Endothelial cell of umbilical vein (primary cell): Measurements from ENCODE around the gene MAN1A2. TPM values are rescaled to one million over a fixed set of nuclear protein-coding genes. Genes with fewer than 3 reads are reported as not detected.

Experiments used
- BruUV-seq: library from RNA; stranded (reverse); fragments of 400-500 nt; replicated peaks from 2 replicates; lab custom pipeline; 2021; lab: Mats Ljungman, UMichigan
- CTCF ChIA-PET: fragments of 300-600, 350-600 bp; sonication (Branson Sonifier 250); formaldehyde crosslinking; loops from one replicate; lab custom pipeline; 2021; ENCODE audit warnings: antibody characterized with exemption, inconsistent platforms; lab: Charles Lee
- POLR2A ChIA-PET: fragments of 300-600, 350-600 bp; sonication (Branson Sonifier 250); formaldehyde crosslinking; loops from one replicate; lab custom pipeline; 2021; ENCODE audit warnings: antibody characterized with exemption, inconsistent platforms; lab: Charles Lee
- DNase-seq: peaks from one replicate; pipeline ENCODE4 v3.0.0-alpha.2; 2011; ENCODE audit warnings: low read depth, low spot score
- FAIRE-seq: peaks from 2 replicates; lab custom pipeline; 2011; peaks lifted over from hg19 to GRCh38; lab: Jason Lieb, UNC
- H2AFZ ChIP-seq: 2 replicates; pipeline ENCODE4 v1.6.0; 2012; ENCODE audit warnings: low read depth, low read length, control low read depth, inconsistent platforms
- H3K27ac ChIP-seq: 2 replicates; pipeline ENCODE4 v1.5.1; 2011; ENCODE audit warnings: low read depth, mild to moderate bottlenecking, control low read depth, low read length, moderate library complexity; ENCODE audit not compliant: insufficient read depth
- H3K27me3 ChIP-seq, 2 experiments: 2 replicates each; pipeline versions ENCODE4 v1.6.0 to v1.6.1; 2011; ENCODE audit warnings: low read length in 2 of 2, mixed read lengths in 1 of 2; ENCODE audit not compliant: control insufficient read depth in 2 of 2, insufficient read depth in 2 of 2
- H3K36me3 ChIP-seq, 2 experiments: 2 replicates in 1 of 2; 3 replicates in 1 of 2; pipeline ENCODE4 v1.5.1; 2011; ENCODE audit warnings: low read length in 2 of 2, mild to moderate bottlenecking in 1 of 2, moderate library complexity in 1 of 2; ENCODE audit not compliant: control insufficient read depth in 2 of 2, insufficient read depth in 2 of 2; ENCODE audit errors: extremely low read depth in 1 of 2
- H3K4me1 ChIP-seq: 3 replicates; pipeline ENCODE4 v1.5.1; 2011; ENCODE audit warnings: mild to moderate bottlenecking, low read length; ENCODE audit not compliant: control insufficient read depth, insufficient read depth; ENCODE audit errors: extremely low read depth
- H3K4me2 ChIP-seq: 2 replicates; pipeline ENCODE4 v1.6.1; 2011; ENCODE audit warnings: low read length, control low read depth, mixed read lengths; ENCODE audit not compliant: insufficient read depth
- H3K4me3 ChIP-seq, 3 experiments: fragments of 200-600 bp in 1 of 3; sonication (generic), shearing (Covaris generic) in 1 of 3; replicated peaks in 1 of 3; 2 replicates each; pipeline ENCODE4 v1.5.1; 2011 to 2016; ENCODE audit warnings: control low read depth in 3 of 3, low read length in 3 of 3, mild to moderate bottlenecking in 2 of 3, inconsistent platforms in 1 of 3, low read depth in 1 of 3, moderate library complexity in 1 of 3; ENCODE audit not compliant: insufficient read depth in 1 of 3
- H3K79me2 ChIP-seq: 2 replicates; pipeline ENCODE4 v1.6.0; 2012; ENCODE audit warnings: low read length, inconsistent platforms; ENCODE audit not compliant: control insufficient read depth, insufficient read depth
- H3K9ac ChIP-seq: replicated peaks from 2 replicates; pipeline ENCODE3; 2011; ENCODE audit warnings: low read length, control low read depth; ENCODE audit not compliant: insufficient read depth; ENCODE audit errors: extremely low read depth
- H3K9me1 ChIP-seq: replicated peaks from 3 replicates; pipeline ENCODE4 v1.6.0; 2011; ENCODE audit warnings: mild to moderate bottlenecking, low read length; ENCODE audit not compliant: control insufficient read depth, insufficient read depth; ENCODE audit errors: extremely low read depth
- H3K9me3 ChIP-seq: replicated peaks from 2 replicates; pipeline ENCODE4 v1.5.1; 2012; ENCODE audit warnings: low read length, inconsistent platforms; ENCODE audit not compliant: control insufficient read depth, insufficient read depth
- H4K20me1 ChIP-seq: replicated peaks from 2 replicates; pipeline ENCODE3; 2011; ENCODE audit warnings: mild to moderate bottlenecking, low read length; ENCODE audit not compliant: control insufficient read depth, insufficient read depth; ENCODE audit errors: extremely low read depth
- GATA2 ChIP-seq: IDR thresholded peaks from 2 replicates; pipeline ENCODE4 v1.7.0; 2011; ENCODE audit warnings: low read depth, mild to moderate bottlenecking, moderate library complexity, mixed read lengths, low read length; ENCODE audit not compliant: insufficient read length, insufficient read depth
- JUN ChIP-seq: IDR thresholded peaks from 2 replicates; pipeline ENCODE4 v1.6.1; 2011; ENCODE audit warnings: borderline replicate concordance, low read depth; ENCODE audit not compliant: insufficient read length, insufficient read depth
- POLR2A ChIP-seq: IDR thresholded peaks from 2 replicates; pipeline ENCODE4 v1.6.1; 2012; ENCODE audit warnings: low read depth, mild to moderate bottlenecking, control low read depth, low read length
- POLR2AphosphoS5 ChIP-seq: IDR thresholded peaks from 2 replicates; pipeline ENCODE4 v1.6.1; 2012; ENCODE audit warnings: low read depth, mild to moderate bottlenecking, control low read depth, low read length, moderate library complexity; ENCODE audit not compliant: insufficient read depth
- dilution Hi-C: fragments of 300-500 bp; cut with MboI; formaldehyde crosslinking; loops from one replicate; pipeline ENCODE4 v1.15.0; 2019; ENCODE audit warnings: low sequenced_read_pairs; ENCODE audit not compliant: extremely low pct_ligation_motif_present
- intact Hi-C: fragments of 100-400 bp; cut with micrococcal nuclease; formaldehyde crosslinking; loops from one replicate; pipeline ENCODE4 v1.10.0; 2022
- polyA plus RNA-seq, 4 experiments: library from polyadenylated mRNA; depleted of rRNA in 3 of 4; stranded (reverse) in 3 of 4; unstranded in 1 of 4; fragments of >200 nt; gene quantifications; 2 replicates each; pipeline versions ENCODE4 v1.2.1 to v1.2.3, GENCODE V29; 2011 to 2012; ENCODE audit warnings: missing spikeins in 1 of 4
- total RNA-seq: library from RNA; stranded (reverse); gene quantifications from 2 replicates; pipeline ENCODE4 v1.2.3, GENCODE V29; 2021
- TF ChIP-seq, protein P1 (sequence below): IDR thresholded peaks from 2 replicates; pipeline ENCODE4 v1.6.1; 2011; ENCODE audit not compliant: insufficient read depth, insufficient read length
- TF ChIP-seq, protein P2 (sequence below), 2 donors: IDR thresholded peaks; 1 replicate in 1 of 2; 2 replicates in 1 of 2; pipeline ENCODE4 v1.5.1; 2011; ENCODE audit warnings: low read length in 2 of 2, mild to moderate bottlenecking in 2 of 2, moderate library complexity in 2 of 2, control low read depth in 1 of 2, inconsistent platforms in 1 of 2, low read depth in 1 of 2; ENCODE audit not compliant: insufficient read depth in 1 of 2; ENCODE audit errors: extremely low read depth in 1 of 2

MAN1A2 gene
- total and polyA plus RNA-seq, 2 donors (not counting 3 experiments of a cell fraction or from before 2014, with no cell fraction given) = 13.5 to 36.2 TPM

DNA sequence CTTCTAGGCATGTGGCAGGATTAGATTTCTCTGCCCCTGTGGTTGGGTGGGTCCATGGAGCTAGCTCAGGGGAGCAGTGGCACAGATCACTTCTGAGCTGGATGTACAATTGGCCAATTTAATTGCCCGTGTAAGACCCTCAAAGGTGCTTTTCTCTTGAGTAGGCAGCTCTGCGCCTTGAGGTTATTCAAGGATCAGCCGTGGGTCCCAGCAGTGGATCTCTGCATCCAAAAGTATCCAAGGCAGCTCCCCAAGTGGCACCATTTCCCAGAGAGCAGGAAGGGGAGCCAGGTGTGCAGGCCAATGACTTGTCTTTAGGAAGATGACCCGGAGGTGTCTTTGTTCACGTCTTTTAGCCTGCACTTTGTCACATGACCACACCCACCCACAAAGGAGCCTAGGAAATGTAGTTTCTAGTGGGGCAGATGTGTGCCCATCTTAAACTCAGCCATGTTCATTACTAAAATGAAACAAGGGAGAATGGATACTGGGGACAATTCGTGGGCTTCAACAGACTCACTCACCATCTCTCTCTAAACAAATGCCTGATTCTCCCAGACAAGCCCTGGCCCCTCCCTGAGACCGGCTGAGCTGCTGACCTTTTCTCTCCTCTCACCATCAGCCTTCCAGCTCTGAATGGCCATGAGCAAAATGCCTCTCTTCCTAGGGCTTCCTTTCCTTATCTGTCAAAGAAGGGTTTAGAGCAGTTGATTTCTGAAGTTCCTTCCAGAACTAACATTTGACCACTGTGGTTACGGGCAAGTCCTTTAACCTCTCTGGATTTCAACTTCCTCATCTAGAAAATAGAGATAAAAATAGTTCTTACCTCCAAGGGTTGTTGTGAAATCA, 197.2 kb downstream of the MAN1A2 start:
- dilution Hi-C loops (no loop called here), intact Hi-C loops (no loop called here)
- no peak overlapping the region for H3K27ac ChIP-seq
- no peaks in the 10 kb centered on the region for H3K36me3 ChIP-seq
- no peak overlapping the region for H3K4me2 ChIP-seq
- no peaks in the 10 kb centered on the region for H3K9me1 ChIP-seq
- BruUV-seq = no TSS peak
- TF ChIP-seq, protein P1, sequence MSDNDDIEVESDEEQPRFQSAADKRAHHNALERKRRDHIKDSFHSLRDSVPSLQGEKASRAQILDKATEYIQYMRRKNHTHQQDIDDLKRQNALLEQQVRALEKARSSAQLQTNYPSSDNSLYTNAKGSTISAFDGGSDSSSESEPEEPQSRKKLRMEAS = no peak
- TF ChIP-seq, protein P2, sequence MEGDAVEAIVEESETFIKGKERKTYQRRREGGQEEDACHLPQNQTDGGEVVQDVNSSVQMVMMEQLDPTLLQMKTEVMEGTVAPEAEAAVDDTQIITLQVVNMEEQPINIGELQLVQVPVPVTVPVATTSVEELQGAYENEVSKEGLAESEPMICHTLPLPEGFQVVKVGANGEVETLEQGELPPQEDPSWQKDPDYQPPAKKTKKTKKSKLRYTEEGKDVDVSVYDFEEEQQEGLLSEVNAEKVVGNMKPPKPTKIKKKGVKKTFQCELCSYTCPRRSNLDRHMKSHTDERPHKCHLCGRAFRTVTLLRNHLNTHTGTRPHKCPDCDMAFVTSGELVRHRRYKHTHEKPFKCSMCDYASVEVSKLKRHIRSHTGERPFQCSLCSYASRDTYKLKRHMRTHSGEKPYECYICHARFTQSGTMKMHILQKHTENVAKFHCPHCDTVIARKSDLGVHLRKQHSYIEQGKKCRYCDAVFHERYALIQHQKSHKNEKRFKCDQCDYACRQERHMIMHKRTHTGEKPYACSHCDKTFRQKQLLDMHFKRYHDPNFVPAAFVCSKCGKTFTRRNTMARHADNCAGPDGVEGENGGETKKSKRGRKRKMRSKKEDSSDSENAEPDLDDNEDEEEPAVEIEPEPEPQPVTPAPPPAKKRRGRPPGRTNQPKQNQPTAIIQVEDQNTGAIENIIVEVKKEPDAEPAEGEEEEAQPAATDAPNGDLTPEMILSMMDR (IDR thresholded peaks at IDR 0.05; ENCODE audit: extremely low read depth in 1 of 2, insufficient read depth in 1 of 2, low read depth in 1 of 2, low read length in 2 of 2) = no peak
- TF ChIP-seq GATA2 (no peak), JUN (no peak), POLR2AphosphoS5 (no peak), POLR2A (no peak)
- no peak overlapping the region for H3K4me3 ChIP-seq
- H3K9ac ChIP-seq = no peak overlapping the region
- no peaks in the 10 kb centered on the region for H3K9me3 ChIP-seq
- no peak overlapping the region for H2AFZ ChIP-seq
- H3K27me3 ChIP-seq = peaks cover 0 to 3% of the 10 kb centered on the region in 2 experiments
- no peaks in the 10 kb centered on the region for H4K20me1 ChIP-seq
- no peaks in the 10 kb centered on the region for H3K79me2 ChIP-seq
- POLR2A ChIA-PET = no interaction called here
- DNase-seq = no peak
- CTCF ChIA-PET = interaction anchor here (1.2 kb wide), 1 partner anchor 9 kb away, joined by 3 read pairs; no protein-coding TSS in a partner anchor
- H3K4me1 ChIP-seq = no peaks in the 10 kb centered on the region
- FAIRE-seq = no peak
